Measurements from ENCODE around the gene TEX55. TPM values are rescaled to one million over a fixed set of nuclear protein-coding genes. Genes with fewer than 3 reads are reported as not detected.
"Not testable (repeated sequence)": the region's sequence is repeated elsewhere in the genome, so short reads cannot be mapped to it uniquely, and the experiment has no call there.

TEX55 gene
- polyA plus RNA-seq (ENCODE audit: insufficient read length in 4 of 4): under 1 TPM in 1 of 4 donors, not detected in 3; 0.08 TPM

GRCh38 chr3:119145500-119146167 lies at the start of gene TEX55:
Gene TEX55, plus strand, starts transcription at chr3:119146165. Its CDS starts 25 bp downstream, at chr3:119146190.
- DNase-seq (ENCODE audit: low read depth in 4 of 4, low spot score in 2 of 4): peak in 3 of 4 donors; percentile 5 to 20 (median 9)

GRCh38 chr3:119098003-119098402 lies 48.0 kb upstream of the TEX55 start:
- DNase-seq (ENCODE audit: low read depth in 4 of 4, low spot score in 2 of 4): no peak

- DNase-seq (ENCODE audit: low read depth in 4 of 4, low spot score in 2 of 4): peak in 3 of 4 donors; percentile 4 to 34 (median 5)
These were observed 47.2 kb upstream of the TEX55 start for GRCh38 chr3:119098619-119099222.

GRCh38 chr3:119099785-119100184 lies 46.2 kb upstream of the TEX55 start:
- DNase-seq (ENCODE audit: low read depth in 4 of 4, low spot score in 2 of 4): no peak

GRCh38 chr3:119104031-119104430 lies 41.9 kb upstream of the TEX55 start:
- DNase-seq (ENCODE audit: low read depth in 4 of 4, low spot score in 2 of 4): no peak

- DNase-seq (ENCODE audit: low read depth in 4 of 4, low spot score in 2 of 4): not testable (repeated sequence)
These were observed 27.6 kb upstream of the TEX55 start for GRCh38 chr3:119118330-119118729.

GRCh38 chr3:119120480-119120879 lies 25.5 kb upstream of the TEX55 start:
- DNase-seq (ENCODE audit: low read depth in 4 of 4, low spot score in 2 of 4): no peak

- no peak for DNase-seq (ENCODE audit: low read depth in 4 of 4, low spot score in 2 of 4)
These were observed 23.6 kb upstream of the TEX55 start for GRCh38 chr3:119122350-119122749.

- no peak for DNase-seq (ENCODE audit: low read depth in 4 of 4, low spot score in 2 of 4)
These were observed 20.6 kb upstream of the TEX55 start for GRCh38 chr3:119125342-119125741.

GRCh38 chr3:119125742-119126504 lies 20.0 kb upstream of the TEX55 start:
- no peak for DNase-seq (ENCODE audit: low read depth in 4 of 4, low spot score in 2 of 4)

GRCh38 chr3:119130291-119130690 lies 15.7 kb upstream of the TEX55 start:
- DNase-seq (ENCODE audit: low read depth in 4 of 4, low spot score in 2 of 4): not testable (repeated sequence)

GRCh38 chr3:119132291-119132690 lies 13.7 kb upstream of the TEX55 start:
- DNase-seq (ENCODE audit: low read depth in 4 of 4, low spot score in 2 of 4): not testable (repeated sequence)

- not testable (repeated sequence) for DNase-seq (ENCODE audit: low read depth in 4 of 4, low spot score in 2 of 4)
These were observed 6.6 kb upstream of the TEX55 start for GRCh38 chr3:119139360-119139759.

GRCh38 chr3:119140466-119140865 lies 5.5 kb upstream of the TEX55 start:
- DNase-seq (ENCODE audit: low read depth in 4 of 4, low spot score in 2 of 4): no peak

GRCh38 chr3:119145128-119145499 lies 851 bp upstream of the TEX55 start:
- DNase-seq (ENCODE audit: low read depth in 4 of 4, low spot score in 2 of 4): no peak

GRCh38 chr3:119146578-119147375 lies 812 bp downstream of the TEX55 start:
- no peak for DNase-seq (ENCODE audit: low read depth in 4 of 4, low spot score in 2 of 4)

- DNase-seq (ENCODE audit: low read depth in 4 of 4, low spot score in 2 of 4): no peak
These were observed 1.5 kb downstream of the TEX55 start for GRCh38 chr3:119147494-119147893.

- no peak for DNase-seq (ENCODE audit: low read depth in 4 of 4, low spot score in 2 of 4)
These were observed 2.7 kb downstream of the TEX55 start for GRCh38 chr3:119148493-119149180.

GRCh38 chr3:119149484-119149883 lies 3.5 kb downstream of the TEX55 start:
- no peak for DNase-seq (ENCODE audit: low read depth in 4 of 4, low spot score in 2 of 4)

GRCh38 chr3:119156868-119157267 lies 10.9 kb downstream of the TEX55 start:
- no peak for DNase-seq (ENCODE audit: low read depth in 4 of 4, low spot score in 2 of 4)
